Mesenteric fat pad (tissue), 1 donor: Measurements from ENCODE around the gene KCTD10. TPM values are rescaled to one million over a fixed set of nuclear protein-coding genes. Genes with fewer than 3 reads are reported as not detected.
A peak's percentile ranks its signal among the peaks of the same experiment; 100 is the strongest.

ENCODE experiments used
- DNase-seq: peaks from one replicate; pipeline ENCODE4 v3.0.0-alpha.2; 2020; ENCODE audit warnings: low spot score
- total RNA-seq: library from RNA; stranded (reverse); fragmentation: NEBNext Ultra II Directional; extraction: Animal tissue kit (Norgen Biotek cat#: 25700); gene quantifications from one replicate; pipeline ENCODE4 v1.2.1, GENCODE V29; 2021
- donor health status: DM: yes; HTN: yes; CAD: no.

The KCTD10 gene
- total RNA-seq, 1 donor from 2014 or later, result 103 TPM

- no peak for DNase-seq
Measured at GRCh38 chr12:109423392-109423791, 53.7 kb downstream of the KCTD10 start.

DNA sequence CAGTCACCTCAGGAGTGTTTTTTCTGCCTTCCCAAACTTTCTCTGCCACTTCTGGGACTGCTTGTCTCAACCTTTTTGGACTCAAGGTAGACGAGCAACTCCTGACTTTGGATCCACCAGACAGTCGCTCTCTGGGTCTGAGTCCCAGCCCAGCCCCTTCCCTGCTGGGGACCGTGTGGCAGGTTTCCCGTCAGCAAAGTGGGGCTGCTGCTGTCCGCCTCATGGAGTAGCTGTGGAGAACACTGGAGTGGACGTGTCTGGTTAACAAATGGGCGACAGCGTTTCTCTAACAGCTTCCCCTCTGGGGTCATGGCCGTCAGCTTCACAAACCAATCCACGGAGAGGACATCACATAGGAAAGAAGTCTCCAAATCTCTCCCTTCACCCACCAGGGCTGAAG is 54.8 kb downstream of the KCTD10 start:
- DNase-seq, result no peak

DNA sequence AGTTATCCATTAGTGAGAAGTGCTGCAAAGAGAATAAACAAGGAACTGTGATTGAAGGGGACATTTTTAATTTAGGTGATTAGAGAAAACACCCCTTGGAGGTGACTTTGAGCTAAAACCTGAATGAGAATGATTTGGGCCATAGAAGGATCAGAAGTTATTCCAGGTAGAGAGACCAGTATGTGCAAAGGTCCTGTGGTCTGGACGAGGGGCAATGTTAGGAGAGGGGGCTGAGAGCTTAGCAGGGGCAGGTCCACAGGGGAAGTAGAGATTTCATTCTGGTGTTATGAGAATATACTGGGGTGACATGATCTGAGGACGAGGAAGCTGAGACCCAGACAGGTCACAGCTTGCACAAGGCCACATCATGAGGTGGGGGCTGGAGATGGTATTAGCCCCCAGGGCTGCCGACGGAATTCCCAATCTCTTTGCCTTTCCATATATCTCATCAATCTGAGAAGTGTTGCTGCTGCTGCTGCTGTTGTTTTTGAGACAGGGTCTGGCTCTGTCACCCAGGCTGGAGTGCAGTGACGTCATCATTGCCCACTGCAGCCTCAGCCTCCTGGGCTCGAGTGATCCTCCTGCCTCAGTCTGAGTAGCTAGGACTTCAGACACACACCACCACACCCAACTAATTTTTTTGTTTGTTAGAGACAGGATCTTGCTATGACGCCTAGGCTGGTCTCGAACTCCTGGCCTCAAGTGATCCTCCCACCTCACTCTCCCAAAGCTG is 55.6 kb downstream of the KCTD10 start:
- no peak for DNase-seq

GRCh38 chr12:109418848-109419480 is 58.1 kb downstream of the KCTD10 start:
- DNase-seq, result no peak

DNA sequence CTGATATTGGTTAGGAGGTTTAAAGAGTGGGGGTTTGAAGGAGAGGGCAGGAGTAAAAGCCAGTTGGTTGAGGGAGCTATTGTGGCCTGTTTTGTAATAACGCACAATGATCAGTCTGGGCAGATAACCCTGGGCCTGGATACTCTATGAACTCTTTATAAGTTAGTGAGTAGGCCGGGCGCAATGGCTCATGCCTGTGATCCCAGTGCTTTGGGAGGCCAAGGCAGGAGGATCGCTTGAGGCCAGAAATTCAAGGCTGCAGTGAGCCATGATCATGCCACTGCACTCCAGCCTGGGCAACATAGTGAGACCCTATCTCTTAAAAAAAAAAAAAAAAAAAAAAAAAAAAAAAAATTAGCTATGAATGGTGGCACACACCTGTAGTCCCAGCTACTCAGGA is 71.0 kb downstream of the KCTD10 start:
- peak; percentile 1 for DNase-seq

- peak; percentile 26 for DNase-seq
Measured at GRCh38 chr12:109404841-109405240, 72.3 kb downstream of the KCTD10 start.

Other genes with a start within 250 kb of the KCTD10 start
- not detected for gene FOXN4, start 168.0 kb downstream of the KCTD10 start, total RNA-seq
- 0.10 TPM for gene MYO1H, start 129.4 kb downstream of the KCTD10 start, total RNA-seq
- gene UBE3B, start 334 bp upstream of the KCTD10 start, total RNA-seq, result 30.5 TPM
- gene MMAB, start 96.2 kb upstream of the KCTD10 start, total RNA-seq, result 26.8 TPM
- 9.1 TPM for gene MVK, start 96.5 kb upstream of the KCTD10 start, total RNA-seq
- gene FAM222A, start 236.5 kb upstream of the KCTD10 start, total RNA-seq, result 2.7 TPM